SK-N-SH (cell line): Measurements from ENCODE around the gene STXBP1. TPM values are rescaled to one million over a fixed set of nuclear protein-coding genes. Genes with fewer than 3 reads are reported as not detected.

Experiments used
- CTCF ChIA-PET: fragments of 300-600, 350-600 bp; formaldehyde crosslinking; extraction: SDS; loops from one replicate; lab custom pipeline; 2021; lab: Yijun Ruan, JAX
- POLR2A ChIA-PET: fragments of 350-600 bp; sonication (Branson Sonifier 250); formaldehyde crosslinking; extraction: SDS; loops from one replicate; lab custom pipeline; 2020; ENCODE audit warnings: antibody characterized with exemption, inconsistent platforms; lab: Yijun Ruan, JAX
- DNase-seq: peaks from one replicate; pipeline ENCODE4 v3.0.0; 2012
- H2AFZ ChIP-seq: fragments of 200-600 bp; sonication (generic); 2 replicates; pipeline ENCODE4 v1.8.1; 2016; ENCODE audit warnings: antibody characterized with exemption, mild to moderate bottlenecking, low read depth
- H3F3A ChIP-seq: fragments of 200-600 bp; sonication (generic); replicated peaks from 2 replicates; pipeline ENCODE3; 2016; ENCODE audit warnings: antibody characterized with exemption, mild to moderate bottlenecking; ENCODE audit not compliant: insufficient read depth
- H3K27ac ChIP-seq, 2 experiments: fragments of 200-500 bp in 1 of 2; fragments of 200-600 bp in 1 of 2; sonication (Bioruptor generic) in 1 of 2; sonication (generic), shearing (Covaris generic) in 1 of 2; 2 replicates each; pipeline versions ENCODE4 v1.5.1 to v1.6.1; 2014 to 2016; ENCODE audit warnings: low read depth in 2 of 2, inconsistent platforms in 1 of 2, low read length in 1 of 2, mild to moderate bottlenecking in 1 of 2, mixed read lengths in 1 of 2
- H3K27me3 ChIP-seq: fragments of 200-600 bp; sonication (generic), shearing (Covaris generic); 2 replicates; pipeline ENCODE4 v1.6.1; 2016; ENCODE audit warnings: mixed run types; ENCODE audit not compliant: insufficient read depth
- H3K36me3 ChIP-seq, 2 experiments: fragments of 200-500 bp in 1 of 2; fragments of 200-600 bp in 1 of 2; sonication (Bioruptor generic) in 1 of 2; sonication (generic) in 1 of 2; replicated peaks in 1 of 2; 2 replicates each; pipeline versions ENCODE3 to v1.5.1; 2014 to 2016; ENCODE audit warnings: low read length in 1 of 2, mild to moderate bottlenecking in 1 of 2; ENCODE audit not compliant: insufficient read depth in 2 of 2, control insufficient read depth in 1 of 2
- H3K4me1 ChIP-seq, 2 experiments: fragments of 200-500 bp in 1 of 2; fragments of 200-600 bp in 1 of 2; sonication (Bioruptor generic) in 1 of 2; sonication (generic), shearing (Covaris generic) in 1 of 2; 2 replicates each; pipeline versions ENCODE4 v1.5.1 to v1.6.1; 2014 to 2016; ENCODE audit warnings: low read depth in 1 of 2, low read length in 1 of 2, mixed run types in 1 of 2; ENCODE audit not compliant: insufficient read depth in 2 of 2, control insufficient read depth in 1 of 2
- H3K4me2 ChIP-seq: fragments of 200-600 bp; sonication (generic), shearing (Covaris generic); 2 replicates; pipeline ENCODE4 v1.6.1; 2017; ENCODE audit warnings: mixed run types
- H3K4me3 ChIP-seq, 2 experiments: fragments of 200-500 bp in 1 of 2; fragments of 200-600 bp in 1 of 2; sonication (Bioruptor generic) in 1 of 2; sonication (generic), shearing (Covaris generic) in 1 of 2; 2 replicates each; pipeline versions ENCODE4 v1.5.1 to v1.8.1; 2014 to 2016; ENCODE audit warnings: low read depth in 2 of 2, inconsistent platforms in 1 of 2, low read length in 1 of 2, mild to moderate bottlenecking in 1 of 2, mixed read lengths in 1 of 2, moderate library complexity in 1 of 2
- H3K79me2 ChIP-seq: fragments of 200-600 bp; sonication (generic); 2 replicates; pipeline ENCODE4 v1.8.1; 2017; ENCODE audit warnings: mild to moderate bottlenecking; ENCODE audit not compliant: insufficient read depth
- H3K9ac ChIP-seq: fragments of 200-600 bp; sonication (generic); 2 replicates; pipeline ENCODE4 v1.6.1; 2017; ENCODE audit warnings: mixed run types
- H3K9me2 ChIP-seq: fragments of 200-600 bp; sonication (generic); 2 replicates; pipeline ENCODE4 v1.6.1; 2017; ENCODE audit warnings: mixed run types
- H3K9me3 ChIP-seq: fragments of 200-600 bp; sonication (generic); 2 replicates; pipeline ENCODE4 v1.6.1; 2017; ENCODE audit warnings: mixed run types, mild to moderate bottlenecking, moderate library complexity
- H4K20me1 ChIP-seq: fragments of 200-600 bp; sonication (generic); 2 replicates; pipeline ENCODE4 v1.6.1; 2017; ENCODE audit warnings: mild to moderate bottlenecking, mixed run types; ENCODE audit not compliant: insufficient read depth
- EP300 ChIP-seq, 2 experiments: IDR thresholded peaks; 2 replicates each; pipeline versions ENCODE4 v1.4.0 to v1.6.1; 2012; ENCODE audit warnings: borderline replicate concordance in 1 of 2, low read depth in 1 of 2, low read length in 1 of 2
- FOSL2 ChIP-seq: IDR thresholded peaks from 2 replicates; pipeline ENCODE4 v1.4.0; 2012; ENCODE audit warnings: low read depth, mild to moderate bottlenecking, moderate library complexity, borderline replicate concordance
- FOXJ3 ChIP-seq: sonication (generic); formaldehyde crosslinking; IDR thresholded peaks from 2 replicates; pipeline ENCODE4 v1.5.1; 2020; ENCODE audit warnings: mild to moderate bottlenecking, missing genetic modification reagents
- GABPA ChIP-seq: IDR thresholded peaks from 2 replicates; pipeline ENCODE4 v1.4.0; 2012; ENCODE audit warnings: low read depth, mild to moderate bottlenecking
- GATA2 ChIP-seq: sonication (generic); formaldehyde crosslinking; IDR thresholded peaks from 2 replicates; pipeline ENCODE4 v1.5.0; 2020; ENCODE audit warnings: mild to moderate bottlenecking, missing genetic modification reagents
- MXI1 ChIP-seq: IDR thresholded peaks from 2 replicates; pipeline ENCODE4 v1.6.1; 2012; ENCODE audit warnings: mild to moderate bottlenecking, low read depth, low read length, improper control_type of control experiment
- RAD21 ChIP-seq: IDR thresholded peaks from 2 replicates; pipeline ENCODE4 v1.6.1; 2012; ENCODE audit warnings: mild to moderate bottlenecking, low read length
- TCF12 ChIP-seq: IDR thresholded peaks from 2 replicates; pipeline ENCODE4 v1.4.0; 2012
- TEAD4 ChIP-seq: IDR thresholded peaks from 2 replicates; pipeline ENCODE4 v1.4.0; 2012; ENCODE audit warnings: mild to moderate bottlenecking, borderline replicate concordance; ENCODE audit not compliant: insufficient read depth
- WGBS: methylation state at CpG from one replicate; pipeline ENCODE4 v1.1.6; 2017; ENCODE audit warnings: low lambda C conversion rate; 5-methylcytosine and 5-hydroxymethylcytosine counted together
- polyA plus RNA-seq, 3 experiments: library from polyadenylated mRNA; depleted of rRNA; stranded (reverse); fragments of >200 nt; gene quantifications; 2 replicates each; pipeline ENCODE4 v1.2.3, GENCODE V29; 2012
- TF ChIP-seq, protein P1 (sequence below): IDR thresholded peaks from 2 replicates; pipeline ENCODE4; 2012
- TF ChIP-seq, protein P2 (sequence below): fragments of 200-600 bp; sonication (generic); IDR thresholded peaks from 2 replicates; pipeline ENCODE4 v1.6.1; 2017; ENCODE audit warnings: antibody characterized with exemption, mild to moderate bottlenecking, moderate library complexity
- TF ChIP-seq, protein P3 (sequence below): IDR thresholded peaks from 2 replicates; pipeline ENCODE4 v1.4.0; 2012; ENCODE audit warnings: low read depth

Gene STXBP1
- polyA plus RNA-seq, 1 of the 3 experiments (the other 2 are of a cell fraction), result 44.3 TPM

DNA sequence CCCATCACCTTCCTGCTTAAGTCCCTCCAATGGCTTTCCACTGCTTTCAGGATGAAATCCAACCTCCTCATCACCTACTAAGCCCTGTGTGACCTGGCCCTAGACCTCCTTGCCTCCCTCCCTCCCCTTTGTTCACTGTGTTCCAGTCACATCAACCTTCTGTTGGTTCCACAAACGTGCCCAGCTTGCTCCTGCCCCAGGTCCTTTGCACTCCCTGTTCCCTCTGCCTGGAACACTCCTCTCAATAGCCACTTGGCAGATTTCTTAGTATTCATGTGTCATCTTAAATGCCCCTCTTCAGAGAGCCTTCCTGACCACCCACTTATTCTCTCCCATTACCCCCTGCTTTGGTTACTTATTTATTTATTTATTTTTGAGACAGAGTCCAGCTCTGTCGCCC is 24.1 kb upstream of the STXBP1 start:
- CTCF ChIA-PET, result interaction anchor here (0.9 to 17.4 kb wide), 7 partner anchors 28 to 389 kb away, joined by 3 to 277 read pairs (median 10); partner anchors contain the start of gene TOR2A

DNA sequence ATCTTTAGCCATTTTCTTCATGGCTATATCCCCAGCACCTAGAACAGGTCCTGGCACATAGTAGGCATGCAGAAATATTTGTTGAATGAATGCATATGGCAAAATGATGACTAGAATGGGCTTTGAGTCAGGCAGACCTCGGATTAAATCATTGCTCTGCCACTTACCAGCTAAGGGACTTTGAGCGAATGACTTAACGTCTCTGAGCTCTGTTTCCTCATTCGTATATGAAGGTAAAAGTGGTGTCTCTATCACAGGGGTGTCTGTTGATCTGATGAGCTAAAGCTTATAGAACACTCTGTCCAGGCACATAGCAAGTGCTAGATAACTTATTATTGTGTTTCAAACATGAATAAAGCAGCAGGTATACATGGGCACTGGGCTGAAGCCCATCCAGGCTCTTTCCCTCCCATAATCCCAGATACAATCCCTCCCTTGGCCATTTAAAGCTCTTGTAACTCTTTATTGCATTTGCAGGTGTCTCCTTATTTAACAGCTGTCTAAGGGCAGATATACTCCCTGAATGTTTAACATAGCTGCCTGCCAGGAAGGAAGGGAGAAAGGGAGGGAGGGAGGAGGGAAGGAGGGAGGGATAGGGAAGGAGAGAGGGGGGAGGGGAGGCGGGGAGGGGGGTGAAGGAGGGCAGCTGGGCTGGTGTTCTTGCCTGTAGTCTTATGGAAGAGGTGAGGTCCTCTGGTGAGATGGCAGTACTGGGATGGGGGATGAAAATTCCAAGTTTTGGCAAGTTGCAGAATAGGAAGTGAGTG is 23.2 kb upstream of the STXBP1 start:
- Histone ChIP-seq H3K9ac (no peak overlapping the region), H3K79me2 (peaks cover 13% of the 10 kb centered on the region), H3K4me2 (no peak overlapping the region), H3F3A (peaks cover 26% of the 10 kb centered on the region), H2AFZ (no peak overlapping the region), H3K9me2 (no peaks in the 10 kb centered on the region), H3K27me3 (no peaks in the 10 kb centered on the region), H3K36me3 (no peaks in the 10 kb centered on the region), H3K9me3 (no peaks in the 10 kb centered on the region), H3K27ac (no peak overlapping the region), H3K4me1 (no peaks in the 10 kb centered on the region; a peak in 1 of 4 replicates), H4K20me1 (no peaks in the 10 kb centered on the region), H3K4me3 (no peak overlapping the region)
- ChIA-PET POLR2A (interaction anchor here (0.9 to 1.8 kb wide), 2 partner anchors 86 to 146 kb away, joined by 3 to 6 read pairs; no protein-coding TSS in a partner anchor), CTCF (interaction anchor here (0.6 to 17.4 kb wide), 41 partner anchors 11 to 648 kb away, joined by 3 to 277 read pairs (median 5); partner anchors contain the start of genes CDK9, CFAP157, STXBP1 and TOR2A)
- 68% methylated on average over 5 of the region's 5 CpGs for WGBS
- no peak for DNase-seq
- no peak for TF ChIP-seq TEAD4
- TF ChIP-seq, protein P1, sequence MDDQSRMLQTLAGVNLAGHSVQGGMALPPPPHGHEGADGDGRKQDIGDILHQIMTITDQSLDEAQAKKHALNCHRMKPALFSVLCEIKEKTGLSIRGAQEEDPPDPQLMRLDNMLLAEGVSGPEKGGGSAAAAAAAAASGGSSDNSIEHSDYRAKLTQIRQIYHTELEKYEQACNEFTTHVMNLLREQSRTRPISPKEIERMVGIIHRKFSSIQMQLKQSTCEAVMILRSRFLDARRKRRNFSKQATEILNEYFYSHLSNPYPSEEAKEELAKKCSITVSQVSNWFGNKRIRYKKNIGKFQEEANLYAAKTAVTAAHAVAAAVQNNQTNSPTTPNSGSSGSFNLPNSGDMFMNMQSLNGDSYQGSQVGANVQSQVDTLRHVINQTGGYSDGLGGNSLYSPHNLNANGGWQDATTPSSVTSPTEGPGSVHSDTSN, result no peak
- TF ChIP-seq GABPA, result no peak
- TF ChIP-seq TCF12, result no peak
- TF ChIP-seq, protein P2, sequence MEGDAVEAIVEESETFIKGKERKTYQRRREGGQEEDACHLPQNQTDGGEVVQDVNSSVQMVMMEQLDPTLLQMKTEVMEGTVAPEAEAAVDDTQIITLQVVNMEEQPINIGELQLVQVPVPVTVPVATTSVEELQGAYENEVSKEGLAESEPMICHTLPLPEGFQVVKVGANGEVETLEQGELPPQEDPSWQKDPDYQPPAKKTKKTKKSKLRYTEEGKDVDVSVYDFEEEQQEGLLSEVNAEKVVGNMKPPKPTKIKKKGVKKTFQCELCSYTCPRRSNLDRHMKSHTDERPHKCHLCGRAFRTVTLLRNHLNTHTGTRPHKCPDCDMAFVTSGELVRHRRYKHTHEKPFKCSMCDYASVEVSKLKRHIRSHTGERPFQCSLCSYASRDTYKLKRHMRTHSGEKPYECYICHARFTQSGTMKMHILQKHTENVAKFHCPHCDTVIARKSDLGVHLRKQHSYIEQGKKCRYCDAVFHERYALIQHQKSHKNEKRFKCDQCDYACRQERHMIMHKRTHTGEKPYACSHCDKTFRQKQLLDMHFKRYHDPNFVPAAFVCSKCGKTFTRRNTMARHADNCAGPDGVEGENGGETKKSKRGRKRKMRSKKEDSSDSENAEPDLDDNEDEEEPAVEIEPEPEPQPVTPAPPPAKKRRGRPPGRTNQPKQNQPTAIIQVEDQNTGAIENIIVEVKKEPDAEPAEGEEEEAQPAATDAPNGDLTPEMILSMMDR, result no peak
- no peak for TF ChIP-seq MXI1
- no peak for TF ChIP-seq EP300 (IDR thresholded peaks at IDR 0.05; ENCODE audit: borderline replicate concordance in 1 of 2, low read depth in 1 of 2, low read length in 1 of 2)
- TF ChIP-seq GATA2 (CRISPR knock-in tag), result no peak
- no peak for TF ChIP-seq FOSL2
- TF ChIP-seq, protein P3, sequence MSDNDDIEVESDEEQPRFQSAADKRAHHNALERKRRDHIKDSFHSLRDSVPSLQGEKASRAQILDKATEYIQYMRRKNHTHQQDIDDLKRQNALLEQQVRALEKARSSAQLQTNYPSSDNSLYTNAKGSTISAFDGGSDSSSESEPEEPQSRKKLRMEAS, result no peak
- TF ChIP-seq FOXJ3 (CRISPR knock-in tag), result no peak
- no peak for TF ChIP-seq RAD21

More for the DNA sequence above, 24.1 kb upstream of the STXBP1 start:
- Histone ChIP-seq H3K9ac (no peak overlapping the region), H3F3A (peaks cover 35% of the 10 kb centered on the region), H3K9me3 (no peaks in the 10 kb centered on the region), H3K79me2 (peaks cover 16% of the 10 kb centered on the region), H3K36me3 (no peaks in the 10 kb centered on the region), H3K4me3 (no peak overlapping the region), H3K9me2 (no peaks in the 10 kb centered on the region), H3K4me1 (no peaks in the 10 kb centered on the region; a peak in 1 of 4 replicates), H3K27ac (no peak overlapping the region), H4K20me1 (no peaks in the 10 kb centered on the region), H3K27me3 (no peaks in the 10 kb centered on the region), H2AFZ (no peak overlapping the region), H3K4me2 (no peak overlapping the region)
- TF ChIP-seq MXI1, result no peak
- WGBS, result 69% methylated on average over 2 of the region's 2 CpGs
- DNase-seq, result no peak
- POLR2A ChIA-PET, result no interaction called here
